HG03060 (cell line): ENCODE measurements around the gene PLCH2.

Experiments used
- ATAC-seq: cut with Tn5 transposase; IDR thresholded peaks from one replicate; pipeline ENCODE4 v1.9.1; 2021; ENCODE audit warnings: low read depth, moderate number of reproducible peaks; ENCODE audit not compliant: unreplicated experiment

Gene PLCH2

GRCh38 chr1:2475571-2475970 is 518 bp upstream of the PLCH2 start:
- ATAC-seq: no peak

GRCh38 chr1:2477309-2477708 is 1.2 kb downstream of the PLCH2 start:
- no peak for ATAC-seq

GRCh38 chr1:2477791-2478499 is 1.9 kb downstream of the PLCH2 start:
- ATAC-seq: no peak

- ATAC-seq: no peak
Observed at GRCh38 chr1:2479186-2479585, 3.1 kb downstream of the PLCH2 start.

- no peak for ATAC-seq
Observed at GRCh38 chr1:2479618-2480017, 3.5 kb downstream of the PLCH2 start.

- ATAC-seq: no peak
Observed at GRCh38 chr1:2480236-2480985, 4.3 kb downstream of the PLCH2 start.

- no peak for ATAC-seq
Observed at GRCh38 chr1:2480986-2481364, 4.9 kb downstream of the PLCH2 start.

GRCh38 chr1:2481885-2482284 is 5.8 kb downstream of the PLCH2 start:
- no peak for ATAC-seq

GRCh38 chr1:2482588-2482987 is 6.5 kb downstream of the PLCH2 start:
- no peak for ATAC-seq

GRCh38 chr1:2483026-2483425 is 6.9 kb downstream of the PLCH2 start:
- no peak for ATAC-seq

GRCh38 chr1:2483970-2484369 is 7.9 kb downstream of the PLCH2 start:
- ATAC-seq: no peak

GRCh38 chr1:2486041-2486440 is 10.0 kb downstream of the PLCH2 start:
- no peak for ATAC-seq

GRCh38 chr1:2486558-2486957 is 10.5 kb downstream of the PLCH2 start:
- no peak for ATAC-seq

- no peak for ATAC-seq
Observed at GRCh38 chr1:2488688-2489087, 12.6 kb downstream of the PLCH2 start.

- no peak for ATAC-seq
Observed at GRCh38 chr1:2489615-2490014, 13.5 kb downstream of the PLCH2 start.

- no peak for ATAC-seq
Observed at GRCh38 chr1:2492091-2492490, 16.0 kb downstream of the PLCH2 start.

GRCh38 chr1:2493218-2493617 is 17.1 kb downstream of the PLCH2 start:
- ATAC-seq: no peak

- no peak for ATAC-seq
Observed at GRCh38 chr1:2493691-2494322, 17.7 kb downstream of the PLCH2 start.

GRCh38 chr1:2494323-2494693 is 18.2 kb downstream of the PLCH2 start:
- no peak for ATAC-seq

GRCh38 chr1:2495026-2495425 is 18.9 kb downstream of the PLCH2 start:
- no peak for ATAC-seq

GRCh38 chr1:2495546-2495945 is 19.5 kb downstream of the PLCH2 start:
- no peak for ATAC-seq
